ENCODE results near the gene RBM33. TPM values are rescaled to one million over a fixed set of nuclear protein-coding genes. Genes with fewer than 3 reads are reported as not detected.
A peak's percentile ranks its signal among the peaks of the same experiment; 100 is the strongest.

The RBM33 gene
- total RNA-seq, 1 donor from 2014 or later, result 25.0 TPM

DNA sequence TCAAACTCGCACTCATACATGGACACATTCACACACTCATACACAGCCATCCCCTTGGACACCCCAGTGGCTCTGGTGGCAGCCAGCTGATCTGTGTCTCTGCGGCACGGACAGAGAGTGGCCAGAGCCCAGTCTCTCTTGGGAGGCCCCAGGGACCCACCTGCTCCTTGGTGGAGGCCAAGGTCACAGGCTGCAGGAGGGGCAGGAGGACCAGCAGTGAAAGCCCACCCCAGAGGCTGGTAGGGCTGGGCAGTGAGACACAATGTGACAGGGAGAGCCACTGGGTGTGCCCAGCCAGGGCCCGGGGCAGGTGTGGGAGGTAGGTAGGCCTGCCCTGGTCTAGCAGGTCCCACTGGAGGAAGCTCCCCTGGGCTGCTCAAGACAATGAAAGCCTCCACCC, 149.3 kb downstream of the RBM33 start:
- H3K4me3 ChIP-seq (ENCODE audit: low read depth, low read length), result no peak overlapping the region
- no peak for DNase-seq (ENCODE audit: low read depth)
- H3K27me3 ChIP-seq (ENCODE audit: control insufficient read depth, insufficient read depth, low read length), result peaks cover 14% of the 10 kb centered on the region
- TF ChIP-seq, protein P1, sequence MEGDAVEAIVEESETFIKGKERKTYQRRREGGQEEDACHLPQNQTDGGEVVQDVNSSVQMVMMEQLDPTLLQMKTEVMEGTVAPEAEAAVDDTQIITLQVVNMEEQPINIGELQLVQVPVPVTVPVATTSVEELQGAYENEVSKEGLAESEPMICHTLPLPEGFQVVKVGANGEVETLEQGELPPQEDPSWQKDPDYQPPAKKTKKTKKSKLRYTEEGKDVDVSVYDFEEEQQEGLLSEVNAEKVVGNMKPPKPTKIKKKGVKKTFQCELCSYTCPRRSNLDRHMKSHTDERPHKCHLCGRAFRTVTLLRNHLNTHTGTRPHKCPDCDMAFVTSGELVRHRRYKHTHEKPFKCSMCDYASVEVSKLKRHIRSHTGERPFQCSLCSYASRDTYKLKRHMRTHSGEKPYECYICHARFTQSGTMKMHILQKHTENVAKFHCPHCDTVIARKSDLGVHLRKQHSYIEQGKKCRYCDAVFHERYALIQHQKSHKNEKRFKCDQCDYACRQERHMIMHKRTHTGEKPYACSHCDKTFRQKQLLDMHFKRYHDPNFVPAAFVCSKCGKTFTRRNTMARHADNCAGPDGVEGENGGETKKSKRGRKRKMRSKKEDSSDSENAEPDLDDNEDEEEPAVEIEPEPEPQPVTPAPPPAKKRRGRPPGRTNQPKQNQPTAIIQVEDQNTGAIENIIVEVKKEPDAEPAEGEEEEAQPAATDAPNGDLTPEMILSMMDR (IDR thresholded peaks at IDR 0.05; ENCODE audit: insufficient read depth, low read length, poor library complexity, severe bottlenecking), result no peak
- no peaks in the 10 kb centered on the region for H3K36me3 ChIP-seq (ENCODE audit: control insufficient read depth, insufficient read depth, low read length)

DNA sequence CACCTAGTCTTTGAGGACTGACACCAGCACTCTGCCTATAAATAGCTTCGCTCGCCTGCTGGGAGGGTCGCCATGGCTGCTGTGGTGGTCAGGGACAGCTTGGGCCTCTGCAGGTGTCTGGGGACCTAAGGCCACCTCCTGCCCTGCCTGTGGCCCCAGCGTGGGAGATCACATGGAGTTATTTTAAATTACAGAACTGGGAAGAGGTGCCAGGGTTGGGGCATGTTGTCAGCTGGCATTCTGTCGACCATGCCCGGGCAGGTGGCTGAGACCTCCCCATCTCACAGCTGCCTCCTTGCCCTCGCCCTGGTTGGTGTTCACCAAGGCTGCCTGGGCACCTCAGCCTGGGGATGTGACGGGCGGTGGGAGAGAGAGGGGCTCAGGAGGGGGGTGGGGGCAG, 149.7 kb downstream of the RBM33 start:
- DNase-seq (ENCODE audit: low read depth), result no peak
- TF ChIP-seq, protein P1 (IDR thresholded peaks at IDR 0.05; ENCODE audit: insufficient read depth, low read length, poor library complexity, severe bottlenecking), result no peak
- H3K27me3 ChIP-seq (ENCODE audit: control insufficient read depth, insufficient read depth, low read length), result peaks cover 14% of the 10 kb centered on the region
- no peaks in the 10 kb centered on the region for H3K36me3 ChIP-seq (ENCODE audit: control insufficient read depth, insufficient read depth, low read length)
- H3K4me3 ChIP-seq (ENCODE audit: low read depth, low read length), result no peak overlapping the region

GRCh38 chr7:155795401-155795800, 150.9 kb downstream of the RBM33 start:
- Histone ChIP-seq H3K4me3 (ENCODE audit: low read depth, low read length) (no peak overlapping the region), H3K36me3 (ENCODE audit: control insufficient read depth, insufficient read depth, low read length) (no peaks in the 10 kb centered on the region), H3K27me3 (ENCODE audit: control insufficient read depth, insufficient read depth, low read length) (peaks cover 14% of the 10 kb centered on the region)
- TF ChIP-seq, protein P1 (IDR thresholded peaks at IDR 0.05; ENCODE audit: insufficient read depth, low read length, poor library complexity, severe bottlenecking), result no peak
- no peak for DNase-seq (ENCODE audit: low read depth)

- TF ChIP-seq, protein P1 (IDR thresholded peaks at IDR 0.05; ENCODE audit: insufficient read depth, low read length, poor library complexity, severe bottlenecking), result no peak
- Histone ChIP-seq H3K36me3 (ENCODE audit: control insufficient read depth, insufficient read depth, low read length) (no peaks in the 10 kb centered on the region), H3K4me3 (ENCODE audit: low read depth, low read length) (no peak overlapping the region), H3K27me3 (ENCODE audit: control insufficient read depth, insufficient read depth, low read length) (peaks cover 19% of the 10 kb centered on the region)
- no peak for DNase-seq (ENCODE audit: low read depth)
Observed at GRCh38 chr7:155795951-155796350, 151.5 kb downstream of the RBM33 start.

DNA sequence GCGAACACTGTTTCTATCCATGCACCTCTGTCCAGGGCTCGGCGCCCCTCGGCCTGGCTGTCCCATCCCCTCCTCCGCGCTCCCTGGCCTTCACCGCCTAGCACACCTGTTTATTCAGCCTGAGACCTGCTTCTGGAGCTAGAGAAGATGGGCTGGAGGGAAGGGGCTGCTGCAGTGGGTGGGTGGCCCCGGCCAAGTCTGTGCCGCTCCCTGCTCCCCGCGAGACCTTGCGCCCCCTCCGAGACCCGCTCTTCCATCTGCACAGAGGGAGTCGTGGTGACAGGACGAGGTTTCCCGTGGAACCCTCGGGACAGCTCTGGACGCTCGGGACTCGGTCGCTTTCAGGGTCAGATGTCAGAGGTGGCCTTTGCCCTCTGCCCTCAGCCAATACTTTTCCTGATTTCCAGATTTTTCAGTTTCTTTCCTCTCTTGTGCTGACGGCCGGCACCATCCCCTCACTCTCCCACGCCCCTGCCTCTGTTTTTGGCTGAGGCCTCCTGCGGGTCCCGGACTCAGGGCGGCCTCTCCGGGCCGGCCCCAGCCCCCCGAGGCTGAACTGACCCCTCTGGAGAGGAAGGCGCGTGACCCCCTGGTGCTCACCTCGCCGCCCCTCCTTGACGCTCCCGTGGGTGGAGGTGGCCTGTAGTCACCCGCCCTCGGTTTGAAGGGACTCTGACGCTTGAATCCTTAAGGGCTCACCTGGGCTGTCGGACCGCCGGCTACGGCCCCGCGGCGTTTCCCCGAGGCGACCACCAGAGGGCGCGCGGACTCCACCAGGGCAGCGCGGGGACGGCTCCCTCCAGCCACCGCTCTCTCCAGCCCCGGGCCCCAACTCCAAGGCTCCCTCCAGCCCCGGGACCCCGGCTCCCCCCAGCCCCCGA, 152.2 kb downstream of the RBM33 start:
- Histone ChIP-seq H3K4me3 (ENCODE audit: low read depth, low read length) (no peak overlapping the region), H3K36me3 (ENCODE audit: control insufficient read depth, insufficient read depth, low read length) (no peaks in the 10 kb centered on the region), H3K27me3 (ENCODE audit: control insufficient read depth, insufficient read depth, low read length) (peaks cover 25% of the 10 kb centered on the region)
- TF ChIP-seq, protein P1 (IDR thresholded peaks at IDR 0.05; ENCODE audit: insufficient read depth, low read length, poor library complexity, severe bottlenecking), result peak; percentile 90
- no peak for DNase-seq (ENCODE audit: low read depth)

Data from kidney epithelial cell (primary cell).